T-helper 2 cell treated with Interferon-gamma antibody and Interleukin-4, amounts not matched to agents 100 ng/mL and 5 ng/mL, for 36 hours (primary cell): ENCODE measurements around the gene GMPPA. TPM values are rescaled to one million over a fixed set of nuclear protein-coding genes. Genes with fewer than 3 reads are reported as not detected.

Experiments
- intact Hi-C: fragments of 100-400 bp; cut with micrococcal nuclease; formaldehyde crosslinking; loops from one replicate; pipeline ENCODE4 v1.15.1; 2023
- total RNA-seq: library from RNA; stranded (reverse); gene quantifications from 2 replicates; pipeline ENCODE4 v1.2.3, GENCODE V29; 2022

The GMPPA gene
- total RNA-seq, 1 donor from 2014 or later, result 50.1 TPM

DNA sequence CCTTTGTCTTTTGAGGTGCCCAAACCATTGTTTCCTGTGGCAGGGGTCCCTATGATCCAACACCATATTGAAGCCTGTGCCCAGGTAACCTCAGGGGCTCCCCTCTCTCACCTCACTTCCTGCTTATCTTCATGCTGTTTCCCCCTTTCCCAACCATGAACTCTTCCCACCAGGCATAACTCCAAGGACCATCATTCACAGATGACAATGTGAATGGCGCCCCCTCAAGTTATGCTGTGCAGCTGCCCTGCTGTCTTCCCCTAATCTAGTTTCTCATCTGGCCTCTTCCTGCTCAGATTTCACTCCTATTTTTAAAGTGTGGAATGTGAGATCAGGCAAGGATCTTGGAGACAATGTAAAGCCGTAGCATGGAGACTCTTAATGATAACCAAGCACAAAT, 1.4 kb downstream of the GMPPA start:
- intact Hi-C loops, result no loop called here

GRCh38 chr2:219501849-219502248, 3.2 kb downstream of the GMPPA start:
- intact Hi-C loops, result no loop called here

DNA sequence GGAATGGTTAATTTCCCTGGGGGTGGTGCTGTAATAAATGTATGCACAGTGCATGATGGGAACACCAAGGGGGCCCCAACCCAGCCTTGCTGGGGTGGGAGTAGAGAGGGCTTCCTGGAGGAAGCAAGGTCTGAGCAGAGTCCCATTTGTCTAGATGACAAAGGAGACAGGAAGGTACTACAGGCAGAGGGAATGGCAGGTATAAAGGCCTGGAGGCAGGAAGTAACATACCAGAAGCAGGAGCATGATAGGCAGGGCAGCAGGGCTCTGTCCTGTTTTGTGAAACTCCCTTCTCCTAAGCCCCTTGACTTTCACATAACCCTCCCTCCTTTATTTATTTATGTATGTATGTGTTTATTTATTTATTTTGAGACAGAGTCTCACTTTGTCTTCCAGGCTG, 3.9 kb downstream of the GMPPA start:
- intact Hi-C loops, result no loop called here

DNA sequence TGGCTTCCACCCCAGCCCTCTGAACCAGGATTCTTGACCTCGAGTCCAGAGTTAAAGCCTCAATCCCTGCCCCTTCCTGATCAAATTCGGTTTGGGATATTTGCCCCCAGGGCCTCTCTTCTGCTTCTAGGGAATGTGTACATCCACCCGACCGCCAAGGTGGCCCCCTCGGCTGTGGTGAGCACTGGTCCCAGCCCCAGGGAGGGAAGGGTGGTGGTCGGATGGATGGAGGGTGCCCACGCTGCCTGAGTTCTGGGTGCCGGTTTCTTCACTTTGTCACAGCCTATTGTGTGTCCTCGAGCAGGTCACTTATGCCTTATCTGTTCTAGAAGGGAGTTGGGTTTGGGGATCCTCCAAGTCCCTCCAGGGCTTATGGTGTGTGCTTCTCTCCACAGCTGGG, 6.9 kb downstream of the GMPPA start:
- intact Hi-C loops, result no loop called here

- intact Hi-C loops, result no loop called here
Measured at GRCh38 chr2:219506153-219506801, 7.6 kb downstream of the GMPPA start.

GRCh38 chr2:219506802-219507526, 8.3 kb downstream of the GMPPA start:
- intact Hi-C loops, result no loop called here

DNA sequence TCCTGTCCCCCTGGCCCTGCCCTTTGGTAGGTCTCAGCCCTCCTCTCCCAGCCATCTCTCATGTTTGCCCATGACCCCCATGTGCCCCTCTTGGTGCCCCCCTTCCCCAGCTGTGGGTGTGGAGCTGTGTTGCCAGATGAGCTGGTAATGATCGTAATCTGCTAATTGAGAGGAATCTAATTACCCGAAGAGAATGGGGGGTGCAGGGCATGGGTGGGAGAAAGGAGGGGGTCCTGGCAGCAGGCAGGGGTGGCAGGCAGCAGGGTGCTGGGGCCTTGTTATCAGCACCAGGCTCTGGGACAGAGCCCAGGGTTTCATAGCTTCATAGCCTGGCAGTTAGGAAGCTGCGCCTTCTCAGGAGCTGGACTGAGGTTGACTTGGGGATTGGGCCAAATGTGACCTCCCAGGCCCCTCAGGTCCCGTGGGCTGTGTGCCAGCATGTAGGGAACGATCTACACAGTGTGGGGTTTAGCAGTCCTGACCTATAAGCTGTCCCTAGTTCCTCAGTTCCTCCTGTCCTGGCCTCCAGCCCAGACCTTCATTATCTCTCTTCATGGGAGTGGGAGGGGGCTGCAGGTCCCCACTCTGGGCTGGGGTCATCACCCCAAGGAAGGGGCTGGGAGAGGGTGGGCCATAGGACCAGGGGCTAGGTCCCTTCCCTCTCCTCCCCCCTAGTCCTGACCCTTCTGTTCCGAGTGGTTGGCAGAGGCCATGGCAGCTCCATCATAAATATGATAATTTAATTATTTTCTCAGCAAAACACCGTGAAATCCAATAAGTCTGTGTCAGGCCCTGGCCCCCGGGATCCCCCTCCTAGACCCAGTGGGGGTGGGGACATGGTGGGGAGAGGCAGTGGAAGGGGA, 9.1 kb downstream of the GMPPA start:
- intact Hi-C loops, result no loop called here

- intact Hi-C loops, result no loop called here
Measured at GRCh38 chr2:219508444-219508734, 9.7 kb downstream of the GMPPA start.

- intact Hi-C loops, result loop anchor here (1.0 kb wide), 1 partner anchor 11 kb away; the partner anchor contains the start of gene GMPPA
Measured at GRCh38 chr2:219508971-219509779, 10.5 kb downstream of the GMPPA start.

DNA sequence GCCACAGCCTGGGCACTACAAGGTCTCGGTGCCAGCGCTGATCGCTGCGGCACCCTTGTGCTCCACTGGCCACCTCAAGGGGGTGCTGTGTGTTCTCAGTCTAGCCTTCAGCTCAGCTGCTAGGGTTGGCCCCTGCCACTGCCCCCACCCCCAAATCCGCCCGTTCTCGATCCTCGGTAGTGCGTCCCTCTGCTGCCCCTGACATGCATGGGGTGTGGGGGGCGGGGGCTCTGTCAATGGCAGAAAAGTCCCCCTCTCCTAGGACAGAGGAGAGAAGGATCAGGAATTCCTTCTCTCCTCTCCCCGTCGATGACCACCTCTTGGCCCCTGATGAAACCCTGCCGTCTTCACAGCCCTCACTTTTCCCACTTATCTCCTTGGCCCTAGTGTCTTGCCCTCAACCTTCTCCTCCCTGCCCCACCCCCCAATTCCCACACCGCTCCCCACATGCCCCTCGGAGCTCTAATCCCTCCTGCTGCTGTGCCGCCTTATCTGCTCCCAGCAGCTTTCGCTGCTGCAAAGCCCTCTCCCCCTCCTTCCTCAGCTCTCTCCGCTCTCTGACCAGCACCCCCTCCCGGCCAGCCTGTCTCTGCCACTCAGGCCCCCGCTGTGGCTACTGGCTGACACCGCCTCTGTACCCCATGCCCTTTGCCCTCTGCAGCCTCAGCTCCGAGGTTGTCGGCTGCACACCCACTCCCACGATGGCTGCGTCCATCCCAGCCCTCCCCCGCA, 11.3 kb downstream of the GMPPA start:
- intact Hi-C loops, result loop anchor here (1.0 kb wide), 1 partner anchor 12 kb away; the partner anchor contains the start of gene GMPPA

DNA sequence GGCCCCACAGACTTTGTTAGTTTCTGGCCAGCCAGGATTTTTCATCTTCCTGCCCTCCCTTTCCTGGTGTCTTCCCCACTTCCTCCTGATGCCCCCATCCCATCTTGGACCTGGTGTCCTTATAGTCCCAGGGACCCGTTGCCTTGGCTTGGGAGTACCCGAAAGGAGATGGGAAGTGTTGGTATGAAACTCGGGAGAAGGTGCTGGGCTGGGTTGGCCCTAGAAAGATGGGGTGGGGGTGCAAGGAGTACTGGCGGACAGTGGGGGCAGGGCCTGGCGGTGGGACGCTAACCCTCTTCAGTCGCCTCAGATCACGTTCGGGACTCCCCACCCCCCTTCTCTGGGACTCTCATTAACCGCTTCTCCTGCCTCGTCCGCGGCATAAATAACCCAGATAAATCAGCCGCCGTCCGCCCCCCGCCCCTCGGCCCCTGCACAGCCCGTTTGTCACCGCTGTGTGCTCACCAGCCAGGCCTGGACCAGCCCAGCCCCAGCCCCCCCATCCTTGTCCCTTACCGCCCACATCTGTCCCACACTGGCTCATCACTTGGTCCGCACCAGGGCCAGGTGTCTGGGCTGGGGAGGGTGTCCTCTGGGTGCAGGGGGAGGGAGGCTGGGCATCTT, 11.9 kb downstream of the GMPPA start:
- intact Hi-C loops, result no loop called here

DNA sequence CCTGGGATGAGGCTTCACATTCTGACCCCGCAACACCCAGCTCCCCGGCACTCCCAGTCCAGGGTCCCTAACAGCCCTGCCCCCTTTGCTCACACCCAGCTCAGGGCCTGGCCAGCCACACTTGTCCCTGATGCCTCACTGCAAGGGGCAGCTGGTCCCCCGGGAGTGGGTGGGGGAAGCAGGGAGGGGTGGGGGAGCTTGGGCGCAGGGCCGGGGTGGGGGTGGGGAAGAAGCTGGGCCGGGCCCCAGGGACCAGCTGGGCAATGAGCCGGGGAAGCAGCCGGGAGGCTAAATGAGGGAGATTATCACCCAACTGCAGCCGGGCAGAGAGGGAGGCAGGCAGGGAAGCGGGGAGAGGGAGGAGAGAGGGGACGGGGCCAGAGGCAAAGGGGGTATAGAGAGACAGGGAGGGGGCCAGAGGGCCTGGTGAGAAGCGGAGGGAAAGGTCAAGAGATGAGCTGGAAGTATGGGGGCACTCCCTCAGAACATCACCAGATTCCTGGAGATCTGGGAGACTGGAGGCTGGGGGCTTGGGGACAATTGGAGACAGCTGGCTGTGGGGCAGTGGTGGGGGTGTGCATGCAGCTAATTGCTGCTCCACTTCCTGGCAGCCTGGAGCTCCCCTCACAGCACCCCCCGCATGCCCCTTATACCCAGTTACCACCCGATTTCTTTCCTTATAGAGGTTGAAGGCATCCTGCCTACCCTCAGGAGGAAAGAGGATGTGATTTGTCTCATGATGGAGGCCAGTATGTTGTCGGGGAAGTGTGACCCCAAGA, 13.0 kb downstream of the GMPPA start:
- intact Hi-C loops, result no loop called here

DNA sequence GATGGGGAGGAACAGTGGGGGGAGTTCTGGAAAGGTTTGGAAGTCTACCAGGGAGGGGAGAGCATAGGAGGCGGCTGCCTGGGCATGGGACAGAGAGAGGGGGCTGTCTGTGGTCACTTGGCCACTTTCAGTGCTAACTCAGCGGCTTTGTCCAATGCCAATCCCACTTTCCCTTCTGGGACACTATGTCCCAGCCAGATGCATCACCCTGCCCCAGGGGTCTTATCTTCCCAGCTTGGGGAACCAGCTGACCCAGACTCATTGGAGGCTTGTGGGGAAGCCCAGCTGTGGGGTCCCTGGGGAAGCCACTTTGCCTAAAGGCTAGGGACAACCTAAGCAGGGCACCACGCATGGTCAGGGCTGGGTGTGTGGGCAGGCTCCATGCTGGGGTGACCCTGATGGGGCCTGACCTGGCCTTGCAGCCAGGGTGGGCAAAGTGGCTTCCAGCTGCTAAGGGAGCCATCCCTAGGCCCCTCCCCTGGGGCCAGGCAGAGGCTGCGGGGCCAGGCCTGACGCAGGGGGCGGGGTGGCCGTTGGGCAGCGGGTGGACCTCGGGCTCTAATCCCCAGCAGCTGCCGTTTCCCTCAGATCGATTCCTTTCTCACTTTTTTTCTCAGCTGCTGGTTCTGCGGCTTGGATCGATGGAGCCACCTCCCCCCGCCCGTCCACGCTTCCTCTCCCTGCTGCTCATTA, 14.0 kb downstream of the GMPPA start:
- intact Hi-C loops, result no loop called here

DNA sequence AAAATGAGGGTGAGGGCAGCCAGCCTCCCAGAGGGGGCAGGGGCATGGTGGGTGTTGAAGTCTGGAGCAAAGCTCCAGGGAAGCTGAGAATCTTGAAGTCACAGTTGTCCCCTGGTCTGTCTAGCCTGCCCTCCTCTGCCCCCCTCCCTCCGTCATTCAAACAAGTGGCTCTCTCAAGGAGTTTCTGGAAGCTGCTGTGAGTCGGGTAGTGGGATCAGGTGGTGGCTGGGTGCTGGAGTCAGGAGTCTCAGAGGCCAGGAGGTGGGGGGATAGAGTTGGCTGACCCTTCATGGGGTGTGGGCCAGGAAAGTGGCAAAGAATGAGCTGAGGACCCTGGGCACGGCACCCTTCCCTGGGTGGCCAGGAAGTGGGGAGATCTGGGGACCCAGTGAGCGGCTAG, 15.1 kb downstream of the GMPPA start:
- intact Hi-C loops, result no loop called here

- intact Hi-C loops, result no loop called here
Measured at GRCh38 chr2:219514196-219514761, 15.6 kb downstream of the GMPPA start, which contains the start of gene ASIC4. Gene ASIC4, plus strand, starts transcription at chr2:219514482. Its CDS starts 243 bp downstream, at chr2:219514725.

DNA sequence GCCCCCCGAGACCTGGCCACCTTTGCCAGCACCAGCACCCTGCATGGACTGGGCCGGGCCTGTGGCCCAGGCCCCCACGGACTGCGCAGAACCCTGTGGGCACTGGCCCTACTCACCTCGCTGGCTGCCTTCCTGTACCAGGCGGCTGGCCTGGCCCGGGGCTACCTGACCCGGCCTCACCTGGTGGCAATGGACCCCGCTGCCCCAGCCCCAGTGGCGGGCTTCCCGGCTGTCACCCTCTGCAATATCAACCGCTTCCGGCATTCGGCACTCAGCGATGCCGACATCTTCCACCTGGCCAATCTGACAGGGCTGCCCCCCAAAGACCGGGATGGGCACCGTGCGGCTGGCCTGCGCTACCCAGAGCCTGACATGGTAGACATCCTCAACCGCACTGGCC, 16.1 kb downstream of the GMPPA start:
- intact Hi-C loops, result no loop called here

GRCh38 chr2:219515874-219516629, 17.4 kb downstream of the GMPPA start:
- intact Hi-C loops, result no loop called here

- intact Hi-C loops, result no loop called here
Measured at GRCh38 chr2:219516888-219517287, 18.2 kb downstream of the GMPPA start.
